HG03558 (cell line): Measurements from ENCODE around the gene CSTPP1.

ENCODE experiments used
- ATAC-seq: cut with Tn5 transposase; IDR thresholded peaks from one replicate; pipeline ENCODE4 v1.9.1; 2021; ENCODE audit warnings: moderate number of reproducible peaks; ENCODE audit not compliant: unreplicated experiment; ENCODE audit errors: extremely low read depth

Gene CSTPP1

GRCh38 chr11:46936138-46937110 is at the start of gene CSTPP1:
Gene CSTPP1, plus strand, starts transcription at chr11:46936761. Its CDS starts 45 bp downstream, at chr11:46936806.
- ATAC-seq, result peak; percentile 54

- no peak for ATAC-seq
Observed at GRCh38 chr11:46888636-46889035, 47.9 kb upstream of the CSTPP1 start.

- ATAC-seq, result no peak
Observed at GRCh38 chr11:46889251-46889650, 47.3 kb upstream of the CSTPP1 start.

GRCh38 chr11:46889689-46890475 is 46.7 kb upstream of the CSTPP1 start:
- ATAC-seq, result no peak

- ATAC-seq, result no peak
Observed at GRCh38 chr11:46890665-46891064, 45.9 kb upstream of the CSTPP1 start.

GRCh38 chr11:46892109-46892508 is 44.5 kb upstream of the CSTPP1 start:
- ATAC-seq, result no peak

GRCh38 chr11:46892838-46893237 is 43.7 kb upstream of the CSTPP1 start:
- ATAC-seq, result no peak

GRCh38 chr11:46894506-46894905 is 42.1 kb upstream of the CSTPP1 start:
- no peak for ATAC-seq

- no peak for ATAC-seq
Observed at GRCh38 chr11:46894961-46895360, 41.6 kb upstream of the CSTPP1 start.

- ATAC-seq, result no peak
Observed at GRCh38 chr11:46895821-46896220, 40.7 kb upstream of the CSTPP1 start.

- no peak for ATAC-seq
Observed at GRCh38 chr11:46896719-46897406, 39.7 kb upstream of the CSTPP1 start.

GRCh38 chr11:46898396-46899095 is 38.0 kb upstream of the CSTPP1 start:
- no peak for ATAC-seq

- ATAC-seq, result no peak
Observed at GRCh38 chr11:46899501-46900025, 37.0 kb upstream of the CSTPP1 start.

- no peak for ATAC-seq
Observed at GRCh38 chr11:46900091-46900746, 36.3 kb upstream of the CSTPP1 start.

- no peak for ATAC-seq
Observed at GRCh38 chr11:46901156-46901555, 35.4 kb upstream of the CSTPP1 start.

- no peak for ATAC-seq
Observed at GRCh38 chr11:46902694-46903093, 33.9 kb upstream of the CSTPP1 start.

- ATAC-seq, result no peak
Observed at GRCh38 chr11:46903846-46904245, 32.7 kb upstream of the CSTPP1 start.

- no peak for ATAC-seq
Observed at GRCh38 chr11:46905806-46906205, 30.8 kb upstream of the CSTPP1 start.

- no peak for ATAC-seq
Observed at GRCh38 chr11:46906609-46907041, 29.9 kb upstream of the CSTPP1 start.
